Fibroblast of pulmonary artery (primary cell): ENCODE data around the gene GALNT12.

Source experiments
- DNase-seq: peaks from one replicate; pipeline ENCODE4 v3.0.0-alpha.2; 2010; ENCODE audit warnings: low read depth
- H3K4me3 ChIP-seq: replicated peaks from 2 replicates; pipeline ENCODE4 v1.5.1; 2011; ENCODE audit warnings: low read depth, mild to moderate bottlenecking, control low read depth, low read length, moderate library complexity
- CTCF ChIP-seq: IDR thresholded peaks from 2 replicates; pipeline ENCODE4 v1.5.1; 2011; ENCODE audit warnings: mild to moderate bottlenecking, control low read depth, low read length, inconsistent platforms; ENCODE audit errors: missing control alignments

GALNT12 gene

GRCh38 chr9:98774746-98775145 lies 32.7 kb upstream of the GALNT12 start:
- TF ChIP-seq CTCF, result peak; percentile 64
- no peak overlapping the region for H3K4me3 ChIP-seq
- no peak for DNase-seq

- TF ChIP-seq CTCF, result peak; percentile 79
- peak; percentile 83 for DNase-seq
- no peak overlapping the region for H3K4me3 ChIP-seq
Observed at GRCh38 chr9:98775831-98776441, 31.5 kb upstream of the GALNT12 start.

- no peak overlapping the region for H3K4me3 ChIP-seq
- DNase-seq, result no peak
- TF ChIP-seq CTCF, result no peak
Observed at GRCh38 chr9:98777618-98778017, 29.9 kb upstream of the GALNT12 start.

- TF ChIP-seq CTCF, result no peak
- DNase-seq, result no peak
- no peak overlapping the region for H3K4me3 ChIP-seq
Observed at GRCh38 chr9:98778251-98778650, 29.2 kb upstream of the GALNT12 start.

GRCh38 chr9:98778711-98779530 lies 28.5 kb upstream of the GALNT12 start:
- no peak for TF ChIP-seq CTCF
- no peak overlapping the region for H3K4me3 ChIP-seq
- DNase-seq, result no peak

- no peak for TF ChIP-seq CTCF
- no peak overlapping the region for H3K4me3 ChIP-seq
- DNase-seq, result no peak
Observed at GRCh38 chr9:98780059-98780749, 27.3 kb upstream of the GALNT12 start.
